ENCODE data around the gene C10orf90.

DNA sequence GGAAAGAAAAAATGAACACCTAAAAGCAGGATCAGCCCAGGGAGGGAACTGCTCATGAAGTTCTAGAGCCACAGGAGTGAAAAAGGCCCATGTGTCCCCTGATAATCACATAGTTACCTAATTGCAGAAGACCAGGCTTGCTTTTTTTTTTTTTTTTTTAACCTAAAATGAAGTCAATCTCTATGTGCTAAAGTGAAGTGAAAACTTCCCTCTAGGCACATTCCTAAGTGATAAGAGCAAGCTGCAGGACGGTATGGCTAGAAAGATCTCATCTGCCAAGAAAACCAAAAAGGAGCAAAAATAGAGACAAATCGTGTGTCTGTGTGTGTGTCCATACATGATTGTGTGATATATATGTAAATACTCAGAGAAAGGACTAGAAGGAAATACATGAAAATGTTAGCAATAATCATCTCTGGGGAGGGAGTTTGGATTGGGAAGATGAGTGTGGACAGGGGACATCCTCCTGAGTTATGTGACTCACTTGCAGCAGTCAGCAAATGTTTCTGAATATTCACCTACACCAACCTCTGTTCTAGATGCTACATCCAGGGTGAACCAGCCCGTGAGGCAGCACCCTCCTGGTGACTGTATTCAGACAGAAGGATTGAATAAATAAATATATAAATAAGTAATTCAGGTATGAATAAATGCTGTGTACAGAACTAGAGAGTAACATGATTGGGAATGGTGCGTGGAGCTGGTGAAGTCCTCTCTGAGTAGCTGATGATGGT is 76.4 kb downstream of the C10orf90 start:
- TF ChIP-seq, protein P1, sequence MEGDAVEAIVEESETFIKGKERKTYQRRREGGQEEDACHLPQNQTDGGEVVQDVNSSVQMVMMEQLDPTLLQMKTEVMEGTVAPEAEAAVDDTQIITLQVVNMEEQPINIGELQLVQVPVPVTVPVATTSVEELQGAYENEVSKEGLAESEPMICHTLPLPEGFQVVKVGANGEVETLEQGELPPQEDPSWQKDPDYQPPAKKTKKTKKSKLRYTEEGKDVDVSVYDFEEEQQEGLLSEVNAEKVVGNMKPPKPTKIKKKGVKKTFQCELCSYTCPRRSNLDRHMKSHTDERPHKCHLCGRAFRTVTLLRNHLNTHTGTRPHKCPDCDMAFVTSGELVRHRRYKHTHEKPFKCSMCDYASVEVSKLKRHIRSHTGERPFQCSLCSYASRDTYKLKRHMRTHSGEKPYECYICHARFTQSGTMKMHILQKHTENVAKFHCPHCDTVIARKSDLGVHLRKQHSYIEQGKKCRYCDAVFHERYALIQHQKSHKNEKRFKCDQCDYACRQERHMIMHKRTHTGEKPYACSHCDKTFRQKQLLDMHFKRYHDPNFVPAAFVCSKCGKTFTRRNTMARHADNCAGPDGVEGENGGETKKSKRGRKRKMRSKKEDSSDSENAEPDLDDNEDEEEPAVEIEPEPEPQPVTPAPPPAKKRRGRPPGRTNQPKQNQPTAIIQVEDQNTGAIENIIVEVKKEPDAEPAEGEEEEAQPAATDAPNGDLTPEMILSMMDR (IDR thresholded peaks at IDR 0.05; ENCODE audit: insufficient read depth, low read length, poor library complexity, severe bottlenecking): no peak
- no peak for TF ChIP-seq EZH2phosphoT487 (conservative IDR thresholded peaks at IDR 0.05; ENCODE audit: low read length)

All from SU-DHL-6 (cell line).